ENCODE measurements around the gene PCDHA4.
"Not testable (repeated sequence)": the region's sequence is repeated elsewhere in the genome, so short reads cannot be mapped to it uniquely, and the experiment has no call there.

DNA sequence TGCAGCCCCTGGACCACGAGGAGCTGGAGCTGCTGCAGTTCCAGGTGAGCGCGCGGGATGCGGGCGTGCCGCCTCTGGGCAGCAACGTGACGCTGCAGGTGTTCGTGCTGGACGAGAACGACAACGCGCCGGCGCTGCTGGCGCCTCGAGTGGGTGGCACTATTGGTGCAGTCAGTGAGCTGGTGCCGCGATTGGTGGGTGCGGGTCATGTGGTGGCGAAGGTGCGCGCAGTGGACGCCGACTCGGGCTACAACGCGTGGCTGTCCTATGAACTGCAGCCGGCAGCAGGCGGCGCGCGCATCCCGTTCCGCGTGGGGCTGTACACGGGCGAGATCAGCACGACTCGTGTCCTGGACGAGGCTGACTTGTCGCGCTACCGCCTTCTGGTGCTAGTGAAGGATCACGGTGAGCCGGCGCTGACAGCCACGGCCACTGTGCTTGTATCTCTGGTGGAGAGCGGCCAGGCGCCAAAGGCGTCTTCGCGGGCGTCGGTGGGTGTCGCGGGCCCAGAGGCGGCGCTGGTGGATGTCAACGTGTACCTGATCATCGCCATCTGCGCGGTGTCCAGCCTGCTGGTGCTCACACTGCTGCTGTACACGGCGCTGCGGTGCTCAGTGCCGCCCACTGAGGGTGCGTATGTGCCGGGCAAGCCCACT, 18.9 kb upstream of the PCDHA4 start:
- TF ChIP-seq POLR2AphosphoS5 (IDR thresholded peaks at IDR 0.05; ENCODE audit: low read depth, low read length); BRCA1 (IDR thresholded peaks at IDR 0.05; ENCODE audit: low read depth, low read length); EP300 (IDR thresholded peaks at IDR 0.05; ENCODE audit: borderline replicate concordance in 1 of 2, low read depth in 2 of 2, low read length in 2 of 2); RNF2 (IDR thresholded peaks at IDR 0.05; ENCODE audit: borderline replicate concordance, low read depth, low read length, missing control alignments, poor library complexity, severe bottlenecking); SP4 (IDR thresholded peaks at IDR 0.05; ENCODE audit: low read length); POLR2A (IDR thresholded peaks at IDR 0.05; ENCODE audit: control extremely low read depth in 1 of 2, low read depth in 2 of 2, low read length in 2 of 2): not testable (repeated sequence)
- TF ChIP-seq, protein P1, sequence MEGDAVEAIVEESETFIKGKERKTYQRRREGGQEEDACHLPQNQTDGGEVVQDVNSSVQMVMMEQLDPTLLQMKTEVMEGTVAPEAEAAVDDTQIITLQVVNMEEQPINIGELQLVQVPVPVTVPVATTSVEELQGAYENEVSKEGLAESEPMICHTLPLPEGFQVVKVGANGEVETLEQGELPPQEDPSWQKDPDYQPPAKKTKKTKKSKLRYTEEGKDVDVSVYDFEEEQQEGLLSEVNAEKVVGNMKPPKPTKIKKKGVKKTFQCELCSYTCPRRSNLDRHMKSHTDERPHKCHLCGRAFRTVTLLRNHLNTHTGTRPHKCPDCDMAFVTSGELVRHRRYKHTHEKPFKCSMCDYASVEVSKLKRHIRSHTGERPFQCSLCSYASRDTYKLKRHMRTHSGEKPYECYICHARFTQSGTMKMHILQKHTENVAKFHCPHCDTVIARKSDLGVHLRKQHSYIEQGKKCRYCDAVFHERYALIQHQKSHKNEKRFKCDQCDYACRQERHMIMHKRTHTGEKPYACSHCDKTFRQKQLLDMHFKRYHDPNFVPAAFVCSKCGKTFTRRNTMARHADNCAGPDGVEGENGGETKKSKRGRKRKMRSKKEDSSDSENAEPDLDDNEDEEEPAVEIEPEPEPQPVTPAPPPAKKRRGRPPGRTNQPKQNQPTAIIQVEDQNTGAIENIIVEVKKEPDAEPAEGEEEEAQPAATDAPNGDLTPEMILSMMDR (IDR thresholded peaks at IDR 0.05; ENCODE audit: control extremely low read depth in 1 of 3, insufficient read depth in 1 of 3, low read depth in 1 of 3, low read length in 3 of 3): not testable (repeated sequence)
